Fibroblast of lung (primary cell): ENCODE measurements around the gene SPECC1L.

Experiments used
- EZH2 ChIP-seq: IDR thresholded peaks from 2 replicates; pipeline ENCODE4 v1.5.1; 2012; ENCODE audit warnings: low read length, control low read depth, mild to moderate bottlenecking; ENCODE audit errors: missing control alignments
- TF ChIP-seq, protein P1 (sequence below), 2 donors: IDR thresholded peaks in 1 of 2; conservative IDR thresholded peaks in 1 of 2; 1 replicate in 1 of 2; 2 replicates in 1 of 2; pipeline ENCODE4 v1.5.1; 2011 to 2012; ENCODE audit warnings: low read length in 2 of 2, control low read depth in 1 of 2, inconsistent platforms in 1 of 2, low read depth in 1 of 2, mild to moderate bottlenecking in 1 of 2

GRCh38 chr22:24233235-24233634 lies 37.4 kb upstream of the SPECC1L start:
- TF ChIP-seq, protein P1, sequence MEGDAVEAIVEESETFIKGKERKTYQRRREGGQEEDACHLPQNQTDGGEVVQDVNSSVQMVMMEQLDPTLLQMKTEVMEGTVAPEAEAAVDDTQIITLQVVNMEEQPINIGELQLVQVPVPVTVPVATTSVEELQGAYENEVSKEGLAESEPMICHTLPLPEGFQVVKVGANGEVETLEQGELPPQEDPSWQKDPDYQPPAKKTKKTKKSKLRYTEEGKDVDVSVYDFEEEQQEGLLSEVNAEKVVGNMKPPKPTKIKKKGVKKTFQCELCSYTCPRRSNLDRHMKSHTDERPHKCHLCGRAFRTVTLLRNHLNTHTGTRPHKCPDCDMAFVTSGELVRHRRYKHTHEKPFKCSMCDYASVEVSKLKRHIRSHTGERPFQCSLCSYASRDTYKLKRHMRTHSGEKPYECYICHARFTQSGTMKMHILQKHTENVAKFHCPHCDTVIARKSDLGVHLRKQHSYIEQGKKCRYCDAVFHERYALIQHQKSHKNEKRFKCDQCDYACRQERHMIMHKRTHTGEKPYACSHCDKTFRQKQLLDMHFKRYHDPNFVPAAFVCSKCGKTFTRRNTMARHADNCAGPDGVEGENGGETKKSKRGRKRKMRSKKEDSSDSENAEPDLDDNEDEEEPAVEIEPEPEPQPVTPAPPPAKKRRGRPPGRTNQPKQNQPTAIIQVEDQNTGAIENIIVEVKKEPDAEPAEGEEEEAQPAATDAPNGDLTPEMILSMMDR (conservative IDR thresholded peaks at IDR 0.05 in 1 of 2, IDR thresholded peaks at IDR 0.05 in 1 of 2; ENCODE audit: low read depth in 1 of 2, low read length in 2 of 2), result no peak
- no peak for TF ChIP-seq EZH2
